Astrocyte of the spinal cord (primary cell): ENCODE measurements around the gene PDE8B.

ENCODE experiments used
- DNase-seq: peaks from one replicate; pipeline ENCODE4 v3.0.0; 2011; ENCODE audit warnings: low read depth, low spot score
- H3K4me3 ChIP-seq: 2 replicates; pipeline ENCODE4 v1.5.1; 2011; ENCODE audit warnings: low read depth, mild to moderate bottlenecking, low read length, moderate library complexity
- in situ Hi-C: cut with HindIII; loops from 2 replicates; pipeline ENCODE4 v1.10.0; 2017; ENCODE audit warnings: low sequenced_read_pairs
- TF ChIP-seq, protein P1 (sequence below): IDR thresholded peaks from 2 replicates; pipeline ENCODE4 v1.5.1; 2012; ENCODE audit warnings: low read depth, mild to moderate bottlenecking, low read length, inconsistent platforms

Gene PDE8B

DNA sequence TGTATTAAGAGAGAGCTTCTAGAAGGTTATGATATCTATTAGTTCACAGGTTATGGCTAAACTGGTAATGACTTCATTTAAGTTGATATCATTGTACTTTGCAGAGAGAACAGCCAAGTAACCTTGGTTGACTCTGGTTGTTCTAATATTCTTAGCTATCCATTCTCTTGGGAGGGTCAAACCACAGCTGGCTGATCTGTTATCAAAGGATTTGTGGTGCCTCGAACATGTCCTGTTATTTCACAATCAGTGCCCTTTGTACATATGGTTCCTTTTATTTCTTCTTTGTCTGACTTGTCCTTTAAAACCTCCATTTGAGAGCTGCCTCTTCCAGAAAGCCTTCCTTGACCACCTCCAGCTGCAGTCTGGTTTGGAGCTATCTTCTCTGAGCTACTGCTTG, 61.7 kb downstream of the PDE8B start:
- no peak for DNase-seq
- in situ Hi-C loops, result no loop called here
- TF ChIP-seq, protein P1, sequence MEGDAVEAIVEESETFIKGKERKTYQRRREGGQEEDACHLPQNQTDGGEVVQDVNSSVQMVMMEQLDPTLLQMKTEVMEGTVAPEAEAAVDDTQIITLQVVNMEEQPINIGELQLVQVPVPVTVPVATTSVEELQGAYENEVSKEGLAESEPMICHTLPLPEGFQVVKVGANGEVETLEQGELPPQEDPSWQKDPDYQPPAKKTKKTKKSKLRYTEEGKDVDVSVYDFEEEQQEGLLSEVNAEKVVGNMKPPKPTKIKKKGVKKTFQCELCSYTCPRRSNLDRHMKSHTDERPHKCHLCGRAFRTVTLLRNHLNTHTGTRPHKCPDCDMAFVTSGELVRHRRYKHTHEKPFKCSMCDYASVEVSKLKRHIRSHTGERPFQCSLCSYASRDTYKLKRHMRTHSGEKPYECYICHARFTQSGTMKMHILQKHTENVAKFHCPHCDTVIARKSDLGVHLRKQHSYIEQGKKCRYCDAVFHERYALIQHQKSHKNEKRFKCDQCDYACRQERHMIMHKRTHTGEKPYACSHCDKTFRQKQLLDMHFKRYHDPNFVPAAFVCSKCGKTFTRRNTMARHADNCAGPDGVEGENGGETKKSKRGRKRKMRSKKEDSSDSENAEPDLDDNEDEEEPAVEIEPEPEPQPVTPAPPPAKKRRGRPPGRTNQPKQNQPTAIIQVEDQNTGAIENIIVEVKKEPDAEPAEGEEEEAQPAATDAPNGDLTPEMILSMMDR, result no peak

DNA sequence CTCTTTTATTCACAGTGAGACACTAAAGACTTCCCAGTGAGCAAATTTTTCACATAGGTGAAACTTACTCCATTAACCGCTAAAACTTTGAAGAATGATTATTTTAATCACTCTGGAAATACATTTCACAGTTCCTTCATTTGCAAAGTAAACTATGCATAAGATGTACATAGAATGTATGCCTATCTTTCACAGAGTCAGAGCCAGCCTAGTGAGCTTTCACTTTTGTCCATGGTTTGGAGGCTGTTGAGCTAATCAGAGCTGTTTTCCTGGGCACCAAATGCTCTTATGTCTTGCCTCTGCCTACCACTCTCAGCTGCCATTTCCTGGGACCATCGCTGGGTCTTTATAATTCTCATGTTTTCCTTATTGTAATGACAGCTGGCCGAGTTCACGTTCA, 67.3 kb downstream of the PDE8B start:
- in situ Hi-C loops, result no loop called here
- TF ChIP-seq, protein P1, result no peak
- DNase-seq, result no peak
- no peak overlapping the region for H3K4me3 ChIP-seq

More for the DNA sequence above, 61.7 kb downstream of the PDE8B start:
- H3K4me3 ChIP-seq, result no peak overlapping the region

DNA sequence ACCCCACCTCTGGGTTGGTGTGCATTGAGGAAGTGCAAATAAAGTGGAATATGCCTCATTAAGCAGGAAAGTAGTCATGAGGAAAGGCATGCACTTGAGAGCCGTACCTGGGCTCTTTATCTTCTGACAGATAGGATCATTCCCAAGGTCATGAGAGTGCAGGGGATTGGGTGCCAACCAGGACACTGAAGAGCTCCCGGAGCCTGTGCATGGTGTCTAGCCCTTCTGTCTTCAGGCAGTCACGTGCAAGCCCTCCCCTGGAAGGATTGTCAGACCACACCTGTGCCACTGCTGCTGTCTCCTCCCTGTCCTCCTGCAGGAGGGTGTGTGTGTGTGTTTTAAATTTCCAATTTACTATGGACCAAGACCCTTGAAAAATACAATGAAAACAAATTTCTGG, 69.6 kb downstream of the PDE8B start:
- DNase-seq, result no peak
- in situ Hi-C loops, result no loop called here
- TF ChIP-seq, protein P1, result no peak
- no peak overlapping the region for H3K4me3 ChIP-seq

DNA sequence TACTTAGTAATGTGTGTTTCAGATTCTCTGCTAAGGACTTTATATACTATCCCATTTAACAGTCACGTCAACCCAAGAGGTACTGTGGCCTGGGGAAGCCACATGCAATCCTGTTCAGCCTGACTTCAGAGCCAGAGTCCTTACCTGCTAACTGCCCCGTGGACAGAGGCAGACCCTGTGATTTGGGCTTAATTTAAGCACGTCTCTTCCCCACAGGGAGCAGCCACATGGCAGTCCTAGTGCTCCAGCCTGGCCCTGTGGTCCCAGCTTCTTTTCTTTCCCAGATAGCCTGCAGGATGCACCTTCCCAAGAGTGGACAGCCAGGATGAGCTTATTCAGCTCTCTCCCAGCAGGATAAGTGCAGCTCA, 71.5 kb downstream of the PDE8B start:
- in situ Hi-C loops, result no loop called here
- TF ChIP-seq, protein P1, result no peak
- H3K4me3 ChIP-seq, result no peak overlapping the region
- no peak for DNase-seq

DNA sequence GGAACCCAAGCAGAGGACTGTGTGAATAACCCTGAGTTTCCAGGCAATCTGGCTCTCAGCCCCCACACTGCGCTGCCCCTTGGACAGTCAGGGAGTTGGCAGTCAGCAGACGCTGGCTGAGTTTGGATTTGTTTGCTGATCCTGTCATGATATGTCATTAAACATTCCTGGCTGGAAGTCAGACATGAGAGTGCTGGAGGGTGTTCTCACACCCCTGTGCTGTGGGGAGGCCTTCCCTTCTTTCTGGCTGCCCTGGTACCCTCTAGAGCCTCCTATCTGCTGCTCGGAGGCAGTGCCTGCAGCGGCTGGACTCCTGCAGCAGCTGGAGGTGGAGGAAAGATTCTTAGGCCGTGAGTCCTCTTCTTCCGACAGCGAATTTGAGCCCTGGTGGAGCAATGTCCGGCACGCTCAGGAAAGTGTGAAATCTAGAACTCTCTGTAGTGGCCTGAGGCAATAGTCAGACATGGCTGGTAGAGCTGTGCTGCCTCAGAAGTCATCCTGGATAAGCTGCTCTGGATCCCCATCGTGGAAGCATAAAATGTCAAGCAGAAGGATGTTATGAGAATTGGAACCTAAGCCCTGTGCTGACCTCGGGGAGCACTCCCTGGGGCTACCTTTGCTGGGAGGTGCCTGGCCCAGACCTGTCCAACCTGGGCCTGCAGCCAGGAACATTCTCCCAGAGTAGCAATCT, 72.0 kb downstream of the PDE8B start:
- in situ Hi-C loops, result no loop called here
- TF ChIP-seq, protein P1, result peak; percentile 24
- peak; percentile 29 for DNase-seq
- no peak overlapping the region for H3K4me3 ChIP-seq

DNA sequence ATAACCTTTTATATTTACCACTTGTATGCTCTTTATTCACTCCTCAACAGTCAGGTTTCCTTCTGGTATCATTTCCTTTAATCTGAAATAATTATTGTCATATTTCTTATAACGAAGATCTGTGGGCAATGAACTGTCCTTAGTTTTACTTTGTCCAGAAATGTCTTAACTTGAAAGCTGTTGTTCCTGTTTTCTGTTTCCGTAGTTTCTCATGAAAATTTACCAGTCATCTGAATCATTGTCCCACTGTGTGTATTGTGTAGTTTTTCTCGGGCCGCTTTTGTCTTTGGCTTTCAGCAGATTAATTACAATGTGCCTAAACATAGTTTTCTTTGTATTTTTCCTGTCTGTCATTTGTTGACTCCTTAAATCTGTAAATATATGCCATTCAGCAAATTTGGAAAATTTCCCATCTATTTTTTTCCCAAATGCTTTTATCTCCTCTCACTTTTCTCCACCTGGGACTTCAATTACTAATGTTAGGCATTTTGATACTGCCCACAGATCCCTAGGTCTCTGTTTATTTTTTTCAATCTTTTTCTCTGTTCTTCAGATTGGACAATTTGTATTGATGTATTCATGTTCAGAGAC, 74.9 kb downstream of the PDE8B start:
- H3K4me3 ChIP-seq, result no peak overlapping the region
- no peak for DNase-seq
- in situ Hi-C loops, result no loop called here
- TF ChIP-seq, protein P1, result no peak
